NCI-H2196 (cell line): ENCODE data around the gene GSK3B.

Experiments used
- DNase-seq: peaks from one replicate; lab custom pipeline; 2025; ENCODE audit not compliant: unreplicated experiment; lab: John Stamatoyannopoulos, UW

GSK3B gene

DNA sequence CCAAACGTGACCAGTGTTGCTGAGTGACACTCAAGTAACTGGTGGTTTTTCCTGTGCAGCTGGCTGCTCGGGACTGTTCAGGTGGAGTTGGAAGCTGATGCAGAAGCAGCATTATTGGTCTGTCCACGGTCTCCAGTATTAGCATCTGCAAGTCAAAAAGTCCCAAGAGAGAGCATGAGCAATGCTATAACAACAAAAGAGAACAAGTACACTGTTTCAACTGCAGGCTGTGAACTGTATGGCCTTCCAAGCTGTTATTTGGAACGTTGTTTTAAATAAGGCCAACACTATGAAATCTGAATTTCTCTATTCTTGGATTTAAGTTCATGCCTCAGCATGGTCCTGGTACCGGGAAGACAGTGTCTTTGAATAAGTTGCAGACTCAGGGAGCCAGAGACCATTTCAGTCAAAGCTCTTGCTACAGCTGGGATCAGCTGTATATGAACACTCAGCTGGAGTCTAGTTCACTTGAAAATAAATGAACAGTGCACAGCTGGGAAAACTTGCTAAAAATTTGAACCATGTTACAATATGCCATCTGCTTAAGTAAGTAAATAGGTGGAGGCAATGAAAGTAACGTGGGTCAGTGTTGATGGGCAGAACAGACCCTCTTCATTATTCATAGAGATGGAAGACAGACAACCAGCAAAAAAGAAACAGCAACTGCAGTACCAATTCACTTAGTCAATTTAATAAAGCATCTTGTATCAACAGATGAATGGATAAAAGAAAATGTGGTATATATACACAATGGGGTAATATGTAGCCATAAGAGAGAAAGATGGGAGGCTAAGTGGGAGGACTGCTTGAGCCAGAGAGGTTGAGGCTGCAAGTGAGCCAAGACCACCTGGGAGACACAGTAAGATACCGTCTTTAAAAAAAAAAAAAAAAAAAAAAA is 267.3 kb downstream of the GSK3B start:
- no peak for DNase-seq

DNA sequence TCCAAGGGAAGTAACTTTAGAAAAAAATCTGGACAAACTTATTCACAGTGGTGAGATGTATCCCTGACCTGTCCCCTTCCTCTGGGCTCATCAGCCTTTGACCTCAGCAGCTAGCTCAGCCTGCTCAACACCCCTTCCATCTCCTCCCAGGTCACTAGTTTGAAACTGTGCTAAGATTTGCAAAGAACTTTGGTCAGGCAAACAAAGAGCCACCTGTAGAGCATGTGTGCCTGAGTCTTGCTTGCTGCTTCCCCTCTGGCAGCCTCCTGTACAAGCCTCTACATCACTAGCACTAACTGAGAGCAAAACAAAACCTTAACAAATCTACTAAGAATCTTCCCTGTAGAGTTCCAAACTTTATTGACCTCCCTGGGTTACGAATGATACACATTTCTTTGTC is 268.4 kb downstream of the GSK3B start:
- no peak for DNase-seq

DNA sequence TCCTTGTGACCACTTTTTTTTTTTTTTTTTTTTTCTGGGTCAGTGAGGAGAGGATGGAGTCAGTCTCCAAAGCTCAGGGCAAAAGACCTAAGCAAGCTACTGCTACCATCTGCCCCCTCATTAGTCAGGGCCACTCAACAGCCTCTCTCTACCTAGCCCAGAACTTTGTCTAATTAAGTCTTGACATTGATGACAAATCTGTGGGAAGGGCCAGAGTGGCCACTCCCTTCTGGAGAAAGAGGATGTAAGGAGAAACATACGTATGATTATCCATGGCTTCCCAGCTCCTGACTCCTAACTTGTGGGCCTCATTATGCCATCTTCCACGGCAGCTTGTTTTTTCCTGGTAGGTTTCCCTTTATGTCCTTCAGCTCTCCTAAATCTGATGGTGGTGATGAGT is 274.4 kb downstream of the GSK3B start:
- DNase-seq: no peak

DNA sequence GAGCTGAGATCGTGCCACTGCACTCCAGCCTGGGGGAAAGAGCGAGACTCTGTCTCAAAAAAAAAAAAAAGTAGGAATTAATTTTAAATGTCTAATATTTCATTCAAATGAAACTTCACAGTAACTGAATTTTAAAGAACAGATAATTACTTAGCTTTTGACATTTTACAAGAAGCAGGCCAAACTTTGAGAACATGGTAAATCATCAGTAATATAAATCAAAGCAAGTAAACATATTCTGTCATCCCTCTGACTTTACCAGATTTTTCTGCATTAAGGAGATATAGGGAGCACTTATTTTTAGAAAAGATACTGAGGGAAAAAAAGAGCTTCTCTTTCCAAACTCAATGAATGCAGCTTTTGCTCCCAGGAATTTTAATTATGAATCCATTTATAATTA is 275.3 kb downstream of the GSK3B start:
- DNase-seq: no peak

DNA sequence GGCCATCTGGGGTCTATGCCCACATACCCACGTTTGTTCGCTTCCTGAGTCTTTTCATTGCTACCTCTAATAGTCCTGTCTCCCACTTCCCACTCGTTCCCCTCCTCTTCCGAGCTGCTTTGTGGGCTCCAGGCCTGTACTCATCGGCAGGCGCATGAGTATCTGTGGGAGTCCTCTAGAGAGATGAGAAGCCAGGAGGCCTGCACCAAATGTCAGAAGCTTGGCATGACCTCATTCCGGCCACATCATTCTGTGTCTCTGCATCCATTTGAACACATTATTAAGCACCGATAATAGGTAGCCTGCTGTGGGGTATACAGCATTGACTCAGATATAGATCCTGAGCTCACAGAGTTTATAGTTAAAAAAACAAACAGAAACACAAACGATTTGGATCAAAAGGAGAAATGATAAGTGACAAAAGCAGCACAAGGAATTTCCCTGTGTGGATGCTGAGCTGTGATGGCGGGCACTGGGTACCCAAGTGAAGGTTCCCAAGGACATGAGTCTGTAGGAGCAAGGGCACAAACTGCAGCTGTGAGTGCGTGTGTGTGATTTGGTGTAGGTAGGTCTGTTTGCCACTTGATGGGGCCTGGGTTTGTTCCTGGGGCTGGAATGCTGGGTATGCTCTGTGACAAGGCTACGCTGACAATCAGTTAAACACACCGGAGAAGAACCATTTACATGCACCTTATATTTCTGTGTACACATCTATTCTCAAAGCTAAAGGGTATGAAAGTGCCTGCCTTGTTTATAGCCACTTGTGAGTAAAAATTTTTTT is 276.5 kb downstream of the GSK3B start:
- DNase-seq: no peak

DNA sequence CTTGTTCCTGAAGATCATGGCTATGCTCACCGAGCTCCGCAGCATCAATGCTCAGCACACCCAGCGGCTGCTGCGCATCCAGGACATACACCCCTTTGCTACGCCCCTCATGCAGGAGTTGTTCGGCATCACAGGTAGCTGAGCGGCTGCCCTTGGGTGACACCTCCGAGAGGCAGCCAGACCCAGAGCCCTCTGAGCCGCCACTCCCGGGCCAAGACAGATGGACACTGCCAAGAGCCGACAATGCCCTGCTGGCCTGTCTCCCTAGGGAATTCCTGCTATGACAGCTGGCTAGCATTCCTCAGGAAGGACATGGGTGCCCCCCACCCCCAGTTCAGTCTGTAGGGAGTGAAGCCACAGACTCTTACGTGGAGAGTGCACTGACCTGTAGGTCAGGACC is 277.2 kb downstream of the GSK3B start:
- no peak for DNase-seq

DNA sequence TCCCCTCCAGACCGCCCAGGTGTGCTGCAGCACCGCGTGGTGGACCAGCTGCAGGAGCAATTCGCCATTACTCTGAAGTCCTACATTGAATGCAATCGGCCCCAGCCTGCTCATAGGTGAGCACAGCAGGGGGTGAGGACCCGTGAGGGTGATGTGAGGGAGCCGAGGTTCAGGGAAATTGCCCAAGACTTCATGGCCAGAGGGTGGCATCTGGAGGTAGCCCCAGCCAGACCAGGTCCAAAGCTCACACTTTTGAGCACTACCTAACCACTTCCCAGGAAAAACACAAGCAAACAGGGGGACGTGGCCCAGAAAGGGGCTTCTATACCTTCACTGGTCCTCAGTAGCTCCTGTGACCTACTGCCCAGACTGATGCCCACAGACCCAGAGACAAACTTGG is 278.5 kb downstream of the GSK3B start:
- no peak for DNase-seq

- DNase-seq: no peak
Observed at GRCh38 chr3:119812491-119813058, 281.7 kb downstream of the GSK3B start.

DNA sequence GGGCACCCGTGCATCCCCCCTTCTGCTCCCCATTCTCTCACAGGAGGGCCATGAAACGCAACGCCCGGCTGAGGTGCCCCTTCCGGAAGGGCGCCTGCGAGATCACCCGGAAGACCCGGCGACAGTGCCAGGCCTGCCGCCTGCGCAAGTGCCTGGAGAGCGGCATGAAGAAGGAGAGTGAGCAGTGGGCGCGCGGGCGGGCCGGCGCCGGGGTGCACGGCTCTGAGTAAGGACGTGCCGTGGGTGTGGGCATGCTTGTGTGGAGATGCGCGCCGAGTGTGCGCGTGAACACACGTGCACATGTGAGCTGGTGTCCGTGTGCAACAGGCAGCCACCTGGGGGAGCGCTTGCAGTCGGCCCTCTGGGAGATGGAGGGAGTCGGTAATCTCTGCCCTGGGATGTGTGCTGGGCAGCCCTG is 284.2 kb downstream of the GSK3B start:
- no peak for DNase-seq

DNA sequence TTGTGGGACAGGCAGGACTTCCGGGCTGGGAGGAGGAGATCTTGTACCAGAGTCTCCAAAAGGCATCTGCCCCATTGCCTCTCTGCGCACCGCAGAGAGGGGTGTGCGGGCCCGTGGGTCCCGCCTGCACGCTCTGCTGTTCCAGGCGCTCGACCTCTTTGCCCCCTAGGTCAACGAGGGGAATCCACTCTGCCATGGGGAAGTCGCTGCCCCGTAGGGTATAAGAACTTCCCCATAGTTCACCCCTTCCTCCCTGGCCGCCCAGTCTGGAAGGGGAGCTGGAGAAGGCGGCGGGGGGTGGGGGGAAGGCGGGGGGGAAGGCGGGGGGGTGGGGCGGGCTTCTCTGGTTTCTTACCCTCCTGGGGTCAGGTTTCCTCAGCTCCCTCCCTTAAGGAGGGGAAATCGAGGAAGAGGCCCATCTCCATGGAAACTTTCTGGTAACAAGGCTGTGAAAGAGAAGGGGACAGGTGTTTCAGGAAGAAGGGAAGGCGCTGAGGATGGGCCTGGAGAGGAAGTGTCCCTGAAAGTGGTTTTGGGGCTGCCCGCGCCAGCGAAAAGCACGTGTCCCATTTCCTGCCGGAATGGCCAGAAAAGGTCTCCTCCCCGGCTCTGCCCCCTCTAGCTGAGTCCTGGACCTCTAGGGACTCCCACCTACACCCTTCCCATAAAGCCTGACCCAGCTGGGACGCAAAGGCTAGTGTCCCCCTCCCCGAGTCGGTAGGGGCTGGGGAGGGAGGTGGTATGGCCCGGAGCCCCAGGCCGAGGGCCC is 284.8 kb downstream of the GSK3B start:
- DNase-seq: no peak

DNA sequence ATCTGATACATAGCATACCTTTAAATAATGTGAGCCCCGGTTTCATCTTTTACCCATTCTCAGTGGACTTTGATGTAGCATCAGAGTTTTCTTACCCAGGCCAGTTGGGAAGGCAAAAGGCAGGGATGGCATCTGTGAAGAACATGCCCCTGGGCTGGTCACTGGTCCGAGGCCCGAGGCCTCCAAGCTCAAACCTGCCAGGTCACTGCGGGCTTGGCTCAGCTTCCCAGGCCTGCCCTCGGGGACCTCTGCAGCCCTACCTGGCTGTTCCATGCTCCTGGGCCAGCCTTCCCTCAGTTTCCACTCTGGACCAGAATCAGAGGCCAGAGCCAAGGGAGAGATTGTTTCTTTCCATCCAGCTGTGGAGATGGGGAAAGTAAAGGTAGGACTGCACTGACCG is 285.4 kb downstream of the GSK3B start:
- no peak for DNase-seq

GRCh38 chr3:119808244-119808643 is 286.0 kb downstream of the GSK3B start:
- no peak for DNase-seq

GRCh38 chr3:119800844-119801243 is 293.4 kb downstream of the GSK3B start:
- DNase-seq: no peak

- no peak for DNase-seq
Observed at GRCh38 chr3:119796785-119797184, 297.5 kb downstream of the GSK3B start.

DNA sequence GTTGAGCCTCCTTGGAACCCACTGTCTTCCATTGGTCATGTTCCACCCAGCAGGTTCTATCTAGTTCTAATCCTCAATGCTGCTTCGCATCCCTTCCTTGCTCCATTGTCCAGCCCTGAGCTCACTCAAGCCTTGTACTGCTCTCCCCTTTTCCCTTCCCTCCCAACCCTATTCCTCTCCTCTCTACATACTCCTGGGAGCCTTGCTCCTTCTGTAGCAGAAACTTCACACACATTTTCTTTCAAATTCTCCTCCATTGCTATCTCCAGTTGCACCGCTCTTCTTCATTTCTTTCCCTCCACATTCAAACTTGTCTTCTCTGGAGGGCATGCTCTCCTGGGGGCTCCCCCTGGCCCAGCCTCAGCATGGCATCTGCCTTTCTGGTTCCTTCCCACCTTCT is 297.9 kb downstream of the GSK3B start:
- no peak for DNase-seq

- DNase-seq: no peak
Observed at GRCh38 chr3:119795849-119796248, 298.4 kb downstream of the GSK3B start.

- DNase-seq: no peak
Observed at GRCh38 chr3:119794971-119795612, 299.2 kb downstream of the GSK3B start.

- no peak for DNase-seq
Observed at GRCh38 chr3:119794401-119794800, 299.8 kb downstream of the GSK3B start.

DNA sequence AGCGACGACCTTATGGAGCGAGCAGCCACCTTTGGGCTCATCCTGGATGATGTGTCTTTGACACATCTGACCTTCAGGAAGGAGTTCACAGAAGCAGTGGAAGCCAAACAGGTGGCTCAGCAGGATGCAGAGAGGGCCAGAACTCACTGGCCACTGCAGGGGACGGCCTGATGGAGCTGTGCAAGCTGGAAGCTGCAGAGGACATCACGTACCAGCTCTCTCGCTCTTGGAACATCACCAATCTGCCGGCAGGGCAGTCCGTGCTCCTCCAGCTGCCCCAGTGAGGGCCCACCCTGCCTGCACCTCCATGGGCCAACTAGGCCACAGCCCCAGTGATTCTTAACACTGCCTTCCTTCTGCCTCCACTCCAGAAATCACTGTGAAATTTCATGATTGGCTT is 302.0 kb downstream of the GSK3B start:
- no peak for DNase-seq

GRCh38 chr3:119790369-119790768 is 303.9 kb downstream of the GSK3B start:
- no peak for DNase-seq

DNA sequence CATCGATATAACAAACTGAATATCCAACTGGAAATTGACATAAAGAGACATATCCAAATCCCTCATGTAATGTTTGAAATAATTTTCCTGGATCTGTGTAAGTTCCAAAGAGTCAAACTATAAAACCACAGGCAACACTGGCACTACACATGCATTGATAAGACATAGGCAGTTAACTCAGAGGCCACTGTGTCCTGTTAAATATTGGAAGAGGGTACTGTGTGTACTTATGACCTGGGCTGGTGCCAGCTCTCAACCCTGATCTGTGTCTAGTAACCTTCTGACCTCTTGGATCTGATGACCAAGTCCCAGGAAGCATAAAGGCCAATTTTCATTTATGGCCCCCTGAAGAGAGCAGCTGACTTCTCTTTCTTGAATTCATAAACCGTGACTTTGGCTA is 307.8 kb downstream of the GSK3B start:
- no peak for DNase-seq
